GM21381 (cell line): ENCODE results near the gene MSH4.
"Not testable (repeated sequence)": the region's sequence is repeated elsewhere in the genome, so short reads cannot be mapped to it uniquely, and the experiment has no call there.

Source experiments
- ATAC-seq: cut with Tn5 transposase; IDR thresholded peaks from one replicate; pipeline ENCODE4 v1.9.1; 2021; ENCODE audit warnings: mild to moderate bottlenecking, moderate library complexity; ENCODE audit not compliant: unreplicated experiment

Gene MSH4

GRCh38 chr1:75796376-75797272 is at the start of gene MSH4:
TSS of gene MSH4 (plus strand) at chr1:75796882. CDS start at chr1:75796986, 104 bp downstream.
- no peak for ATAC-seq

- not testable (repeated sequence) for ATAC-seq
These were observed 39.5 kb upstream of the MSH4 start for GRCh38 chr1:75757210-75757609.

GRCh38 chr1:75758543-75758942 is 38.1 kb upstream of the MSH4 start:
- not testable (repeated sequence) for ATAC-seq

GRCh38 chr1:75764057-75764655 is 32.5 kb upstream of the MSH4 start:
- no peak for ATAC-seq

- ATAC-seq: no peak
These were observed 30.9 kb upstream of the MSH4 start for GRCh38 chr1:75765697-75766355.

DNA sequence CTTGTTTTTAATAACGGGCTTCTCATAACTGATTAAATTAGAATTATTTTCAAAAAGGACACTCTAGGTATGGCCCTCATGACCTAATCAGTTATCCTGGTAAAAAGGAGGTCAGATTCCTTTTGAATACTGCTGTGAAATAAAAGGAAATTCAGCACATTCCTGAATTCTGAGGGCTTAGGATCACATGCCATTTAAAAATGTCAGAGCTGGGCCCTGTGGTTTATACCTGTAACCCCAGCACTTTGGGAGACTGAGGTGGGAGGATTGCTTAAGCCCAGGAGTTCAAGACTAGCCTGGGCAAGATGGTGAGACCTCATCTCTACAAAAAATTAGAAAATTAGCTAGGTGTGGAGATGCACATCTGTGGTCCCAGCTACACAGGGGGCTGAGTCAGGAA is 28.7 kb upstream of the MSH4 start:
- ATAC-seq: no peak

DNA sequence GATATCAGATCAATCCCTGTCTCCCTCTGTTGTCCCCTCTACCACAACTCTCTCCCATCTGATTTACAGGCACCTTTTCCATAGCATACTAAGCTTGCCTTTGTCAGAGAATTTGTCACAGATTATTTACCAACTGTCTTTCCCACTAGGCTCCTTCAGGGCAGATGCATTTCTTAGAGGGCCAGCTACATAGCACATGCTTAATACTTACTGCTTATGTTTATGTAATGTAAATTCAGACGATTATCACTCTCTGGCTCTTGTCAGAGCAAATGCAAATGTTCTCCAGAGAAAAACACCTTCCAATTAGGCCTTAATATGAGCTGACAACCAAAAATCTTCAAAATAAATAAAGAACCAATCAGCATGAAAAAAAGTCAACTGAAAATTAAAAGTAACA is 25.9 kb upstream of the MSH4 start:
- no peak for ATAC-seq

DNA sequence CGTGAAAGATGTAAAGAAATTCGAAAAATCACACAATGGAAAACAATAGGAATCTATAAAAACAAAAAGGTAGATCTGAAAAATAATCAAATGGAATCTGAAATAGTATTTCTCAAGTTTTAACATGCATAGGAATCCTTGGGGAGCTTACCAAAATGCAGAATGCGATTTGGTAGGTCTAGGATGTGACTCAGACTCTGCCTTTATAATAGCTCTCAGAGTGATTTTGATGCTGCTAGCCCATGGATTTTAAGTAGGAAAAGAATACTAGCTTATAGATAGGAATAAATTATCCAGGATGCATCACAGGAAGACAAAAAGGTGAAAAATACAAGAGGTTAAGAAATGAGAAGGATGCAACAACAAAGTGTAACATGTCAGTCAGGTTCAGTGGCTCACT is 24.7 kb upstream of the MSH4 start:
- ATAC-seq: no peak

GRCh38 chr1:75777812-75778211 is 18.9 kb upstream of the MSH4 start:
- ATAC-seq: not testable (repeated sequence)

GRCh38 chr1:75778694-75779093 is 18.0 kb upstream of the MSH4 start:
- ATAC-seq: not testable (repeated sequence)

- not testable (repeated sequence) for ATAC-seq
These were observed 16.5 kb upstream of the MSH4 start for GRCh38 chr1:75780183-75780582.

DNA sequence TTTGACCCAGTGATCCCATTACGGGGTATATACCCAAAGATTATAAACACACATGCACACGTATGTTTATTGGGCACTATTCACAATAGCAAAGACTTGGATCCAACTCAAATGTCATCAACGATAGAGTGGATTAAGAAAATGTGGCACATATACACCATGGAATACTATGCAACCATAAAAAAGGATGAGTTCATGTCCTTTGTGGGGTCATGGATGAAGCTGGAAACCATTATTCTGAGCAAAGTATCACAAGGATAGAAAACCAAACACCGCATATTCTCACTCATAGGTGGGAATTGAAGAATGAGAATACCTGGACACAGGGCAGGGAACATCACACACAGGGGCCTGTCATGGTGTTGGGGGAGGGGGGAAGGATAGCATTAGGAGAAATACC is 12.8 kb upstream of the MSH4 start:
- not testable (repeated sequence) for ATAC-seq

DNA sequence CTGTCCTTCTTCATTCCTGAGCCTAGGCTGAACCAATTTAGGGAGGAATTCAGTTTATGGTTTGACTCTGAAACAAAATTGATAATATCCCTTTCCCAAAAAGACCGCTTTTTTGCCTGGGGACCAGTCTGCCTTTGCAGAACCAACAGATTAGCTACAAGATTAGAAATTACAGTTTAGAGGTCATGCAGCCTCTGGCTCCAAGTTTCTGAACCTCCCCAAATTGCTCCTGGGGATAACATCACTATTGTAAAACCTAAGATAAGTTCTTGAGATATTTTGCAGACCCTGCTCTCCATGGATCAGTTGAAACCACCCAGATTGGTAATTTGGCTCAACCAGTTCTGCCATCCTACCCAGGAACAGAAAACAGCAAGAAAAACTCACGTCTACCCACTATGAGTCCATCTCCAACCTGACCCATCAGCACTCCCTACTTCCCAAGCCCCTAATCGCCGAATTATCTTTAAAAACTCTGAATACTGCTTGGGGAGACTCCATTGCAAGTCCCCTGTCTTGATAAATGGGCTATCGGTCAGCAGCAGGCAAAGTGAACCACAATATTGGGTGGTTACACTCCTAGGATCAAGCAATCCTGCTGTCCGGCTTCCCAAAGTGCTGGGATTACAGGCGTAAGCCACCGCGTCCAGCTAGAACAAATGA is 11.2 kb upstream of the MSH4 start:
- peak; percentile 10 for ATAC-seq

- peak; percentile 61 for ATAC-seq
These were observed 10.5 kb upstream of the MSH4 start, which contains the start of gene RABGGTB for GRCh38 chr1:75785983-75786853. TSS of gene RABGGTB (plus strand) at chr1:75786256. CDS start at chr1:75786272, 16 bp downstream.

GRCh38 chr1:75786901-75787493 is 9.7 kb upstream of the MSH4 start:
- ATAC-seq: no peak

GRCh38 chr1:75787524-75787923 is 9.2 kb upstream of the MSH4 start:
- ATAC-seq: no peak

- no peak for ATAC-seq
These were observed 6.7 kb upstream of the MSH4 start for GRCh38 chr1:75789988-75790387.

- no peak for ATAC-seq
These were observed 5.7 kb upstream of the MSH4 start for GRCh38 chr1:75791022-75791421.

DNA sequence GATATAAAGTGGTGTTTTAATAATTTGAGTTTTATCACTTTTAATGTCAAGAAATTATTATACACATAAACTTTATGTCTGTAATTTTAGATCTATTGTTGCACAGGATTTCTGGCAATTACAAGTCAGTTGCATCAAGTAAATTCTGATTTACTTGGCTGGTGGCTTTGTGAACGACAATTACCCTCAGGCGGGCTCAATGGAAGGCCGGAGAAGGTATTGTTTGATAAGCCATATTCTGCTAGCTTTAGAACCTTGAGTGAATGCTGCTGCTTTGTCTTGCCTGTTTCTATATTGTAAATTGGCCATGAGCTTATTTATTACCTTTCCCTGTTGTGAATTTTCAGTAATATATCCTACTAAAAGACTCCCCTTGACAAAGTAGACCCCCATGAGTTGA is 4.6 kb upstream of the MSH4 start:
- ATAC-seq: no peak

- no peak for ATAC-seq
These were observed 2.3 kb upstream of the MSH4 start for GRCh38 chr1:75794382-75794781.
